NCI-H345 (cell line): Measurements from ENCODE around the gene SYNPR.
A peak's percentile ranks its signal among the peaks of the same experiment; 100 is the strongest.
"Not testable (repeated sequence)": the region's sequence is repeated elsewhere in the genome, so short reads cannot be mapped to it uniquely, and the experiment has no call there.

Experiments used
- DNase-seq: peaks from one replicate; lab custom pipeline; 2025; lab: John Stamatoyannopoulos, UW

The SYNPR gene

GRCh38 chr3:63624941-63625560 is 346.9 kb downstream of the SYNPR start:
- DNase-seq, result peak; percentile 88

- DNase-seq, result peak; percentile 56
Measured at GRCh38 chr3:63631670-63632069, 353.6 kb downstream of the SYNPR start.

DNA sequence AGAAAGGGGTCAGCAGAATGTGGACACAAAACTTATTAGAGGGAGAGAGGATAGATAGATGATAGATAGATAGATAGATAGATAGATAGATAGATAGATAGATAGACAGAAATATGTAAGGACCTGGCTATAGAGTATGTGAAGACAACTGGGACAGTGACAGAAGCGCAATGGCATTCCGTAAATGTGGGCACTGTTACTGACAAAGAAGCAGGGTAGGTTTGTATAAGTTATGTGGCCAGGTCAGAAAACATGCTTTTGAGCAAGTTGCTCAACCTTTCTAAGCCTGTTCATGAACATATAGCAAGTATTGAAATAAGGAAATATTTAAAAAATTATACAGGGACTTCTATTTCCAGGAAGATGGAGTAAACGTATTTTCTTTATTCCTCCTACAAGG is 357.1 kb downstream of the SYNPR start:
- DNase-seq, result no peak

DNA sequence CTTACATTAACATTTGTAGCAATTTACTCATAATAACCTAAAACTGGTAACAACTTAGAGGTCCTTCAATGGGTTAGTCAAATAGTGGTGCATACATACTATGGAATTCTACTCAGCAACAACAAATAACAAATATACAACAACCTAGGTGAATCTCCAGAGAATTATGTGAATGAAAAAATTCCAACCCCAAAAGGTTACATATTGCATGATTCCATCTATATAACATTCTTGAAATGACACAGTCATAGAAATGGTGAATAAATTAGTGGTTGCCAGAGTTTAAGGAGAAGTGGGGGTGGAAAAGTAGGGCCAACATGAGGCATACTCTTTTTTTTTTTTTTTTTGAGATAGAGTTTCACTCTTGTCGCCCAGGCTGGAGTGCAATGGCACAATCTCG is 361.7 kb downstream of the SYNPR start:
- DNase-seq, result no peak

DNA sequence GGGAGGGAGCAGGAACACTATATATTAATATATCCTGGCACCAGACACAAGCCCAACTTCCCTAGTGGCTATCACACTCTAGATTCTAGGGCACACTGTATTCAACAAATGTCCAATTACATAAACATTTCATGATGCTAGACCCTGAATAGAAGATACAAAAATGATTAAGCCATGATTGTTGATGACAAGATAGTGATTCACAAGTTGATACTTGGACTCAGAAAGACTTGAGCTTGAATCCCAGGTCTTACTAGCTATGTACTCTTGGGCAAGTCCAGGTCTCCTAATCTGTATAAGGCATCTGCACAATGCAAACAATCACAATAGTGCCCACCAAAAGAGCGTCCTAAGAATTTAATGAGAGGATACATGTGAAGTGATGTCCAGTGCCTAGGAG is 364.4 kb downstream of the SYNPR start:
- DNase-seq, result no peak

GRCh38 chr3:63644212-63644797 is 366.2 kb downstream of the SYNPR start:
- DNase-seq, result no peak

DNA sequence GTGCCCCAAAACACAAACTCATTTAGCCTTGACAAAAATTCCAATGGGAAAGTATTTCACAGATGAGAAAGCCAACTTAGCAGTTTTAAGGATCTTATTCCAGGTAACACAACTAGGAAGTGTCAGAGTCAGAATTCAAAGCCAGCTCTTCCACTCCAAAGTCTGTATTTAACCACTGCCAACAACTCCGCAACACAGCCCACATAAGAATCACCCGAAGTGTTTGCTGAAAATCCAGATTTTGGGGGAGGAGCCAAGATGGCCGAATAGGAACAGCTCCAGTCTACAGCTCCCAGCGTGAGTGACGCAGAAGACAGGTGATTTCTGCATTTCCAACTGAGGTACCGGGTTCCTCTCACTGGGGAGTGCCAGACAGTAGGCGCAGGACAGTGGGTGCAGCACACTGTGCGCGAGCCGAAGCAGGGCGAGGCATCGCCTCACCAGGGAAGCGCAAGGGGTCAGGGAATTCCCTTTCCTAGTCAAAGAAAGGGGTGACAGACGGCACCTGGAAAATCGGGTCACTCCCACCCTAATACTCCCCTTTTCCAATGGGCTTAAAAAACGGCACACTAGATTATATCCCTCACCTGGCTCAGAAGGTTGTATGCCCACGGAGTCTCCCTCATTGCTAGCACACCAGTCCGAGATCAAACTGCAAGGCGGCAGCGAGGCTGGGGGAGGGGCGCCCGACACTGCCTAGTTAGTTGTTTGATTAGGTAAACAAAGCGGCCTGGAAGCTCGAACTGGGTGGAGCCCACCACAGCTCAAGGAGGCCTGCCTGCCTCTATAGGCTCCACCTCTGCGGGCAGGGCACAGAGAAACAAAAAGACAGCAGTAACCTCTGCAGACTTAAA is 367.0 kb downstream of the SYNPR start:
- DNase-seq, result not testable (repeated sequence)

DNA sequence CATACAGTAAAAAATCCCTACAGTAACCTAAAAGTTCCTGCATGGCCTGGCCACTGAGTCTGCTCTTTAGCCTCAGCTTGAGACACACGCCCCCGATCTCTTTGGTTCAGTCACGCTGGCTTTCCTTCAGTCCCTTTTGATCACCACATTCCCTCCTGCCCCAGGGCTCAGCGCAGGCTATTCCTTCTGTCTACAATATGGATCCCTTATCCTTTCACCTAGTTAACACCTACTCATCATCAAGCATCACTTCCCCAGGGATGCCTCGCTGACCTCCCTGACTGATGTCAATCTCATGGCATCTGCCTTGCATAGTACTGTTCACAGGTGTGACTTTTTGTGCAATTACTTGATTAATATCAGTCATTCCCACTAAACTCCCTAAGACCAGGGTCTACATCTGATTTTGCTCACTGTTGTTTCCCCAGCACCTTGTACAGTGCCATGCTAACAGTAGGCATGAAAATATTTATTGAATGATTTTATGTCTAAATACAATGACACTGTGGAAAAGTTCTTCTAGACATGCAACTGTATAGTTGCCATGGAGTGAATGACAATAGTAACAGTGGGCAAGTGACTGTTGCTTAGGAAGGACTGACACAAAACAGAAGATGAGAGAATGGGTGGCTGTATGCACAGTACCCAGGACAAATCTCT is 374.1 kb downstream of the SYNPR start, which contains the start of gene SNTN:
TSS of gene SNTN (plus strand) at position 610 of the 660 bp plus-strand sequence. CDS start at position 623, 13 bp downstream.
- no peak for DNase-seq

GRCh38 chr3:63654211-63654610 is 376.1 kb downstream of the SYNPR start:
- no peak for DNase-seq

- no peak for DNase-seq
Measured at GRCh38 chr3:63654931-63655330, 376.8 kb downstream of the SYNPR start.

GRCh38 chr3:63655519-63655918 is 377.4 kb downstream of the SYNPR start:
- no peak for DNase-seq

GRCh38 chr3:63656786-63657185 is 378.7 kb downstream of the SYNPR start:
- no peak for DNase-seq

GRCh38 chr3:63661242-63661641 is 383.1 kb downstream of the SYNPR start:
- DNase-seq, result no peak

GRCh38 chr3:63662011-63662410 is 383.9 kb downstream of the SYNPR start:
- no peak for DNase-seq

GRCh38 chr3:63662500-63662899 is 384.4 kb downstream of the SYNPR start:
- peak; percentile 21 for DNase-seq
